Loucy (cell line): ENCODE results near the gene SND1.

Experiments used
- H2AFZ ChIP-seq: fragments of 200-600 bp; sonication (generic); 2 replicates; pipeline ENCODE4 v1.6.0; 2016; ENCODE audit warnings: antibody characterized with exemption, mild to moderate bottlenecking, low read length, moderate library complexity
- H3F3A ChIP-seq: fragments of 200-600 bp; 2 replicates; pipeline ENCODE4 v1.6.0; 2016; ENCODE audit warnings: antibody characterized with exemption, low read depth, mild to moderate bottlenecking
- H3K27me3 ChIP-seq: fragments of 200-600 bp; sonication (generic); 2 replicates; pipeline ENCODE4 v1.6.1; 2014; ENCODE audit warnings: low read length, mild to moderate bottlenecking; ENCODE audit not compliant: insufficient read depth, poor library complexity, severe bottlenecking
- H3K36me3 ChIP-seq: fragments of 200-600 bp; sonication (generic); 2 replicates; pipeline ENCODE4 v1.6.1; 2016; ENCODE audit warnings: low read length; ENCODE audit not compliant: insufficient read depth
- H3K4me1 ChIP-seq: fragments of 200-600 bp; sonication (generic); 2 replicates; pipeline ENCODE4 v1.5.1; 2014; ENCODE audit warnings: low read length, mild to moderate bottlenecking; ENCODE audit not compliant: insufficient read depth, poor library complexity, severe bottlenecking
- H3K4me2 ChIP-seq: fragments of 200-600 bp; sonication (generic); 2 replicates; pipeline ENCODE4 v1.6.0; 2014; ENCODE audit warnings: antibody characterized with exemption, low read length, low read depth, mild to moderate bottlenecking; ENCODE audit not compliant: poor library complexity, severe bottlenecking
- H3K4me3 ChIP-seq: fragments of 200-600 bp; sonication (generic); 2 replicates; pipeline ENCODE4 v1.5.1; 2014; ENCODE audit warnings: low read length, mild to moderate bottlenecking, mixed read lengths; ENCODE audit not compliant: poor library complexity, severe bottlenecking
- H3K79me2 ChIP-seq: fragments of 200-600 bp; sonication (generic); 2 replicates; pipeline ENCODE4 v1.6.1; 2014; ENCODE audit warnings: low read length; ENCODE audit not compliant: insufficient read depth
- H3K9ac ChIP-seq: fragments of 200-600 bp; sonication (generic); 2 replicates; pipeline ENCODE4 v1.6.0; 2014; ENCODE audit warnings: mild to moderate bottlenecking, low read depth, low read length, moderate library complexity; ENCODE audit not compliant: poor library complexity, severe bottlenecking
- H3K9me2 ChIP-seq: fragments of 200-600 bp; sonication (generic); replicated peaks from 2 replicates; pipeline ENCODE4 v1.6.1; 2016; ENCODE audit warnings: low read depth, low read length, mixed read lengths
- H3K9me3 ChIP-seq: fragments of 200-600 bp; sonication (generic); 2 replicates; pipeline ENCODE4 v1.6.1; 2014; ENCODE audit warnings: mild to moderate bottlenecking, antibody characterized with exemption, low read length, low read depth; ENCODE audit not compliant: insufficient read depth
- H4K20me1 ChIP-seq: fragments of 200-600 bp; sonication (generic); 2 replicates; pipeline ENCODE4 v1.6.0; 2014; ENCODE audit warnings: antibody characterized with exemption, low read length, mild to moderate bottlenecking; ENCODE audit not compliant: insufficient read depth, poor library complexity, severe bottlenecking
- EZH2phosphoT487 ChIP-seq: fragments of 200-600 bp; IDR thresholded peaks from 2 replicates; pipeline ENCODE4 v1.6.1; 2018; ENCODE audit warnings: antibody characterized with exemption, mild to moderate bottlenecking, moderate library complexity, borderline replicate concordance
- TF ChIP-seq, protein P1 (sequence below): fragments of 200-600 bp; sonication (generic); conservative IDR thresholded peaks from 2 replicates; pipeline ENCODE4 v1.5.1; 2014; ENCODE audit warnings: mild to moderate bottlenecking, antibody characterized with exemption, low read length

SND1 gene

DNA sequence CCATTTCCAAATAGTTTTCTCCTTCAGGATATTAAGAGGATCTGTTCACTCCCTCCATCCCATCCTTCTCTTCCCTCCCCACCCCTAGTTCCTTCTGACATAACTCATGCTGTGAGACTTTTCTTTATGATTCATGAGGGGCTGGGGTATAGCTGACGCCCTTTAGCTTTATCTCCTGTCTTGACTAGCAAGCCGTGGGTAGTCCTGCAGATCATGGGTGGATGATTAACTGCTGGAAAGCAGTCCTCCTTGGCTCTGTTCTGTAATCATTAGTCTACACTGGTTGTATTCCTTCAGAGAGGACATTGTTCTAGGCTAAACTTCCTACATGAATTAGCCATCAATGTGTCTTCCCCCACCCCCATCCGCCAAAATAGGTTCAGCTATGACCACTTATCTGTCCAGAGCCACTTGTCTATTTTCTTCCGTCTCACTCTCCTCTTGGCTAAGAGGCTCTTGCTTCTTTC is 243.9 kb downstream of the SND1 start:
- H4K20me1 ChIP-seq, result no peaks in the 10 kb centered on the region
- H3K4me2 ChIP-seq, result no peak overlapping the region
- H2AFZ ChIP-seq, result no peak overlapping the region
- H3K79me2 ChIP-seq, result peaks cover 8% of the 10 kb centered on the region; the same call in 1 of the 2 replicates
- H3K27me3 ChIP-seq, result no peaks in the 10 kb centered on the region
- H3K36me3 ChIP-seq, result peaks cover 31% of the 10 kb centered on the region; the same call in 1 of the 2 replicates
- no peaks in the 10 kb centered on the region for H3K9me2 ChIP-seq
- no peak overlapping the region for H3K4me3 ChIP-seq
- TF ChIP-seq EZH2phosphoT487, result no peak
- TF ChIP-seq, protein P1, sequence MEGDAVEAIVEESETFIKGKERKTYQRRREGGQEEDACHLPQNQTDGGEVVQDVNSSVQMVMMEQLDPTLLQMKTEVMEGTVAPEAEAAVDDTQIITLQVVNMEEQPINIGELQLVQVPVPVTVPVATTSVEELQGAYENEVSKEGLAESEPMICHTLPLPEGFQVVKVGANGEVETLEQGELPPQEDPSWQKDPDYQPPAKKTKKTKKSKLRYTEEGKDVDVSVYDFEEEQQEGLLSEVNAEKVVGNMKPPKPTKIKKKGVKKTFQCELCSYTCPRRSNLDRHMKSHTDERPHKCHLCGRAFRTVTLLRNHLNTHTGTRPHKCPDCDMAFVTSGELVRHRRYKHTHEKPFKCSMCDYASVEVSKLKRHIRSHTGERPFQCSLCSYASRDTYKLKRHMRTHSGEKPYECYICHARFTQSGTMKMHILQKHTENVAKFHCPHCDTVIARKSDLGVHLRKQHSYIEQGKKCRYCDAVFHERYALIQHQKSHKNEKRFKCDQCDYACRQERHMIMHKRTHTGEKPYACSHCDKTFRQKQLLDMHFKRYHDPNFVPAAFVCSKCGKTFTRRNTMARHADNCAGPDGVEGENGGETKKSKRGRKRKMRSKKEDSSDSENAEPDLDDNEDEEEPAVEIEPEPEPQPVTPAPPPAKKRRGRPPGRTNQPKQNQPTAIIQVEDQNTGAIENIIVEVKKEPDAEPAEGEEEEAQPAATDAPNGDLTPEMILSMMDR, result no peak
- H3K9me3 ChIP-seq, result no peaks in the 10 kb centered on the region
- H3F3A ChIP-seq, result no peaks in the 10 kb centered on the region
- peaks cover 15% of the 10 kb centered on the region for H3K4me1 ChIP-seq
- H3K9ac ChIP-seq, result no peak overlapping the region

DNA sequence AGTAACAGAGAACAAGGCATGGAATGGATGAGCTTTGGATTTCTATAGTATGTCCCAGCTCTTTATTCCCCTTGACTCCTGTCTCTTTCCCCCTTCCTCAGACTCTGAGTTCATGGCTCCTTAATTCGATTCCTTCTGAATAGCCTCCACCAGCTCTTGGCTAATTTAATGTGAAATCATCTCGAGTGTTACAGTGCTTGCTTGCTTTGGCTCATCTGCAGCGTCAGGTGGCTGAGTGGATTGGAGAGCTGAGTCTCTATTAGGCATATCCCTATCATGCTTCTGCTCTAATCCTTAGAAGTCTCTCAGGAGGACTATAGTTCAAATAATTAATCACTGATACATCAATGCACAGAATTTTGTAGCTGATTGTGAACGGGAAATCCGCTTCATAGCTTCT is 244.7 kb downstream of the SND1 start:
- Histone ChIP-seq H3K36me3 (peaks cover 25% of the 10 kb centered on the region; the same call in 1 of the 2 replicates), H3K9me2 (no peaks in the 10 kb centered on the region), H3K27me3 (no peaks in the 10 kb centered on the region), H3F3A (no peaks in the 10 kb centered on the region), H3K4me2 (no peak overlapping the region), H3K4me1 (peaks cover 20% of the 10 kb centered on the region), H3K4me3 (no peak overlapping the region), H3K9ac (no peak overlapping the region), H4K20me1 (no peaks in the 10 kb centered on the region), H3K79me2 (peaks cover 14% of the 10 kb centered on the region; the same call in 1 of the 2 replicates), H2AFZ (no peak overlapping the region), H3K9me3 (no peaks in the 10 kb centered on the region)
- TF ChIP-seq, protein P1, result no peak
- no peak for TF ChIP-seq EZH2phosphoT487

DNA sequence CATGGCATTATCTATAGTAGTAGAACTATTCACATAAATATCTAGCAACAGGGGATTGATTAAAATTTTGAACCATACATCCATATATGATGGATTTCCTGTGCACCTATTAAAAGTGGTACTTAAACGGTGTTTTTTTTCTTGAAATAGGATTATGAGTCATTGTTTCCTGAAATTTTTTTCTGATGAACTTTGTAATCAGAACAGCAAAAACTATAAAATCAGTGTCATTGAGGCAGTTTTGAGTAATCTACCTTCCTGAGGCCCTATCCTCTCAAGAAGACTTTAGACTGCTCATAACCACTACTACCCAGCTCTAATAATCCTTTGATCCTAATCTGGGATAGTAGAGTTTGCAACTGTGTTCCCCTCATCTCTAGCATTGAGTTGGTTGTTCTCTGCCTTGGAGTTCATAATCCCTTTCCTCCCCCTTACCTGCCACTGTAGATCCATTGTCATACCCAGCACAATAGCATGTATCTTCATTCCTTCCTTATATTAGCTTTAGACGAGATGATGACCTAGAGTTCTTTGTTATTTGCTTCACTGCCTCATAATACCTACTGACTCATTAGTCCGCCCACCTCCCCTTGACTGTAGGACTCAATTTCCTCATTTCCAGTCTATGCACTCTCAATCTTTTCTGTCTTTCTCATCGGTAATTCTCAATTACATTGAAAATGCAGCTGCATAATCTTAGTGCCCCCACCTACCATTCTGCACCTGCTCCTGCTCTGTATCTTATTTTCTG is 245.9 kb downstream of the SND1 start:
- Histone ChIP-seq H3F3A (no peaks in the 10 kb centered on the region), H3K9me2 (no peaks in the 10 kb centered on the region), H3K4me1 (peaks cover 28% of the 10 kb centered on the region), H3K79me2 (peaks cover 14% of the 10 kb centered on the region; the same call in 1 of the 2 replicates), H3K9me3 (no peaks in the 10 kb centered on the region), H3K4me2 (no peak overlapping the region), H3K27me3 (no peaks in the 10 kb centered on the region), H2AFZ (no peak overlapping the region), H3K9ac (no peak overlapping the region), H3K4me3 (no peak overlapping the region), H4K20me1 (no peaks in the 10 kb centered on the region), H3K36me3 (peaks cover 14% of the 10 kb centered on the region; the same call in 1 of the 2 replicates)
- TF ChIP-seq EZH2phosphoT487, result no peak
- TF ChIP-seq, protein P1, result no peak
